Non-pigmented ciliary epithelial cell (primary cell): ENCODE measurements around the gene CEP43.

Experiments used
- DNase-seq: peaks from one replicate; pipeline ENCODE4 v3.0.0-alpha.2; 2010; ENCODE audit warnings: low read depth

Gene CEP43

GRCh38 chr6:166969390-166970002 lies 29.7 kb upstream of the CEP43 start:
- DNase-seq, result no peak

DNA sequence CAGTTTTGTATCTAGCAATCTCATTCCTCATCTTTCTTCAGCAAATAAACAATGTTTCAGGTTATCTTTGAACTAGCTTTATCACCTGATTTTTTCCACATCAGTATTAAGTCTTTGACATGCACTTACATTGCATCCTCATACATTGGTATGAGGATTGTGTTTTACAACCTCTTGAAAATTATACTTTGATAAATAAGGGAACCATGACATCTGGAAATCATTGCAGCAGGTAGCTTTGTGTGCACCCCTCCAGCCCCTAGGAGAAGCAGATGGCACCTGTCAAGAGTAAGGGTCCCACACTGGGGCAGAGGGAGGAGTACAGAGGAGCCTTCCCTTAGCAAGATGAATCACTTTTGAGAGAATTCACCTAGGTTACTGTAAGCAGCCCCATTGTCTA lies 29.1 kb upstream of the CEP43 start:
- no peak for DNase-seq

DNA sequence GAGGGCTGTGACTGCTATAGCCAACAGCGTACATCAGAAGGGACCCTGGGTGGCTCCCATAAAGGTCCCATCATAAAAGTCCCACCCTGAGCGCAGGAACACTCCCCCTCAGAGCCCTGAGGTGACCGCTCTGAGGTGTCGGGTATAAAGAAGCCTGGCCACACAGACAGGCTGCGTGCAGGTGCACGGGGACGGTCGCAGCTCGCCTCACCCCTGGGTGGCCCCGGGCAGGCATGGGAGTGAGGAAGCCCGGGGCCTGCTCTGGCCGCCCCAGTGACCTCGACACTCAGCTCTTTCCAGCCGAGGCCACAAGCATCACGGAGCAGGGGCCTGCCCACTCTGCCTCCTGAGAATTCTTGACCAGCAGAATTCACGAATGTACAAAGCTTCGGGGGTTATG lies 28.4 kb upstream of the CEP43 start:
- DNase-seq, result no peak

- DNase-seq, result no peak
Measured at GRCh38 chr6:166971271-166971670, 27.9 kb upstream of the CEP43 start.

DNA sequence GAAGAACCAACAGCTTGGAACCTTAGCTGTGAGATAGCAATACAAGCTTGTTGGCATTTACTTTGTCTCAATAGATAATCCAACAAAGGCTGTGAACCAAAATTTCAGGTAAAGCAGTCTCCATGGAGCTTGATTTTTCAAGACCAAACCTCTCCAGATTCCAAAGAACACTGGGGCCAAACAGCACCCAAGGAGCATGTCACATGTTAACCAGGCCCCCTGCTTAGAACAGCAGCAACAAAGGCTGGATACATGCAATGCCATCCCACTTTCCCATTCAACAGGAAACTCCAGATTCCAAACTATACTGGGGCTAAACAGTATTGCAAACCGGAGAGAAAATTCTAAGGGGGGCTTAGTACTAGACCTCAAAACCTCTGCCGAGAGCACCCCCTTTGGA lies 27.1 kb upstream of the CEP43 start:
- no peak for DNase-seq

GRCh38 chr6:166976636-166977035 lies 22.6 kb upstream of the CEP43 start:
- DNase-seq, result no peak

DNA sequence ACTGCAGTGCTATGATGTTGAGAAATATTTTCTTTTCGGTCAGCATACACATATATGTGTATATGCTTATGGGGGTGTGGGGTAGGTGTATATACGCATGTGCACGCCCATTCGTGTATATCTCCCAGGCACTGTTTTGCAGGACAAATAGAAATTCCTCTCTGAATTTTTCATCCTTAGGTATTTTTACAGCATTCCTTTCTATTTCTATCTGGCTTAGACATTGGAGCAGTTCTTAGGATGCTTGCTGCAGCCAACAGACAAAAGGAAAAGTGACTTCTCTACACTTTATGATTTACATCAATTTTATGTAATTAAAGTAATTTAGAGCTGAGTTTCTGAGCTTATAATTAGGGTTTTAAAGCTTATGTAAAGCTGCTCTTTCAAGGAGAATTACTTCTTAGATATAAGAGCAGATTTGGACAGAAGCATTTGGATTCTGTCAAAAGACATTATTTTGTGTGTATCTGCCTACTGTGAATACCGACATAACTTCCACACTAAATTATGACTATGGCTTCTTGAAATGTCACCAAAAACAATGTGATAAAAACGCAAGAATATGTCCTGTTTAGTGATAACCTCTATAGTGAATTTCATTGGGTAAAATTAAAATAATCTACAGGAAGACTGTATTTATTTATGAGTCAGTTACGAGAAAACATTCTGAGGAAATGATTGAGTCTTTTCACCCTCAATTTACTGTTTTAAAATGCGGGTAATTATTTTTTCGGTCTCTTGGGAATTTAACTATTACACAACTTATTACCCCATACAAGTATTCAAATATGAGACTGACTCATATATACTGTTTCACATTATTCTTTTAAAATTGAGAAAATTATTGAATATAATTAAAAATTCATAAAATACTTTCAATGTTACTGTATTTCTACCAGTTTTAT lies 21.3 kb upstream of the CEP43 start:
- no peak for DNase-seq

DNA sequence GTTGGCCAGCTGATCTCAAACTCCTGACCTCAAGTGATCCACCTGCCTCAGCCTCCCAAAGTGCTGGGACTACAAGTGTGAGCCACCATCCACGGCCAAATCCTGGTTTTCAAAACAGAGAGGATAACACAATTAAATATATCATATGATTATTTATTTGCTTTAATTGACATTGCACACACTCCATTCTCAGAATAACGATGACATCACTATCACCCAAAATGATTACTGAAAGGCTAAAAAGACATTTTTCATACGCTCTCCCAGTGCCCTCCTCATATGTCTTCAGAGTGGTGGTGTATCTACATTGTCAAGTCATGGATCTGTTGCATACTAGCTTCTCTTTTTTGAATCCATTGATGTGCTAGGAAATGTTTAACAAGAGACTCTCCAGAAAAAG lies 18.5 kb upstream of the CEP43 start:
- no peak for DNase-seq

- DNase-seq, result no peak
Measured at GRCh38 chr6:166987448-166987847, 11.7 kb upstream of the CEP43 start.

GRCh38 chr6:166987930-166988329 lies 11.3 kb upstream of the CEP43 start:
- no peak for DNase-seq

- DNase-seq, result no peak
Measured at GRCh38 chr6:166988674-166989201, 10.5 kb upstream of the CEP43 start.

DNA sequence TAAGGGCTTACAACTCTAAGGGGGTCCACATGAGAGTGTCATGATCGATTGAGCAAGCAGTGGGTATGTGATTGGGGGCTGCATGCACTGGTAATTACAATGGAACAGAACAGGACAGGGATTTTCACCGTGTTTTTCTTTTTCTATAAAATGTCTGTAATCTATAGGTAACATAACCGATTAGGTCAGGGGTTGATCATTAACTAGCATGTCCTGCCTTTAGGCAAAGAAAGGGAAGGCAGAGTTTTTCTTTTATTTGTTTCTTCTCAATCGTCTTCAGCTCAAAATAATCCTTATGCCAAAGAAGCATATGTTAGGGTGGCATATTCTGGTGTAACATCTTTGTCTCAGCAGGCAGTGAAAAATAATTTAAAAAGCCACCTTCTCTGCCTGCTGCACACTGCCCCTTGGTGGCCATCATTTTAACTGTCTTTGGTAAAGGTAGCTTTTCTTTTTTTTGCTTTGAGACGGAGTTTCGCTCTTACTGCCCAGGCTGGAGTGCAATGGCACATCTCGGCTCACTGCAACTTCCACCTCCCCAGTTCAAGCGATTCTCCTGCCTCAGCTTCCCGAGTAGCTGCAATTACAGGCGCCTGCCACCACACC lies 9.7 kb upstream of the CEP43 start:
- DNase-seq, result peak; percentile 9

DNA sequence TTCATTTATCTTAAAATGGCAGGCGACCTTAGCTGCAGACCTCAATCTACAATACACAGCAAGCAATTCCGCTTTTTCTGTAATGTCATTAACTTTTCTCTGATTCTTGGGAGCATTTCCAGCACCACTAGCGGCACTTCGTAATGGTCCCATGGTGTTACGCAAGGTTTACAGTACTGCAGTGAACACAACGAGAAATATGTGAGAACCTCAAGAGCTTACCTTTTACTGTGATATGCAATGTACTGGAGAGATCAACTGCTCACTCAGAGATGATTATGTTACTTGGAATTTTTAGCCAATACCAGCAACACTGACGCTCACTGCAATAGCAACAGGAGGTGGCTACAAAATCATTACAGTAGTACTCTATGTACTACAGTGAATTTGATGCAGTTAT lies 2.8 kb upstream of the CEP43 start:
- peak; percentile 50 for DNase-seq

GRCh38 chr6:166997348-166997747 lies 1.8 kb upstream of the CEP43 start:
- DNase-seq, result no peak

DNA sequence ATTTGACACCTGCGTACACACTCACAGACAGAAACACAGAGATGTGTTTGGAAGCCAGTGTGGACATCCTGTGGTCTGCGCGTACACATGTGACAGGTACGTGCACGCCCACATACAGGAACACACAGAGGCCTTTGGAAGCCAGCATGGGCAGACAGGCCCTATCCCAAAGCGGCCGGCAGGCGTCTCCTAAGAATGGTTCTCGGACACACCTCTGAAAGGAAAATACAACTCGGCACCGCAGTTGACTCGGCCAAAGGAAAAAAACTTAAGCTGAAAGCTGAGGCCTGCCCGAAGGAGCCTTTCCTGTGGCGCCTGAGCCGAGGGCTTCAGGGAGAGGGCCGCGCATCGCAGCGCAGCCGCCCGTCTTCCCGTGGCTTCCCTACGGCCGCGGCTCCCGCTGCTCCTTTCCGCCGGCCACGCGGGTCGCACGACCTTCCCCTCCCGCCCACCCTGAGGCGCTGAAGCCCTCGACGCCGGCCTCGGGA lies 1.4 kb upstream of the CEP43 start:
- peak; percentile 45 for DNase-seq

DNA sequence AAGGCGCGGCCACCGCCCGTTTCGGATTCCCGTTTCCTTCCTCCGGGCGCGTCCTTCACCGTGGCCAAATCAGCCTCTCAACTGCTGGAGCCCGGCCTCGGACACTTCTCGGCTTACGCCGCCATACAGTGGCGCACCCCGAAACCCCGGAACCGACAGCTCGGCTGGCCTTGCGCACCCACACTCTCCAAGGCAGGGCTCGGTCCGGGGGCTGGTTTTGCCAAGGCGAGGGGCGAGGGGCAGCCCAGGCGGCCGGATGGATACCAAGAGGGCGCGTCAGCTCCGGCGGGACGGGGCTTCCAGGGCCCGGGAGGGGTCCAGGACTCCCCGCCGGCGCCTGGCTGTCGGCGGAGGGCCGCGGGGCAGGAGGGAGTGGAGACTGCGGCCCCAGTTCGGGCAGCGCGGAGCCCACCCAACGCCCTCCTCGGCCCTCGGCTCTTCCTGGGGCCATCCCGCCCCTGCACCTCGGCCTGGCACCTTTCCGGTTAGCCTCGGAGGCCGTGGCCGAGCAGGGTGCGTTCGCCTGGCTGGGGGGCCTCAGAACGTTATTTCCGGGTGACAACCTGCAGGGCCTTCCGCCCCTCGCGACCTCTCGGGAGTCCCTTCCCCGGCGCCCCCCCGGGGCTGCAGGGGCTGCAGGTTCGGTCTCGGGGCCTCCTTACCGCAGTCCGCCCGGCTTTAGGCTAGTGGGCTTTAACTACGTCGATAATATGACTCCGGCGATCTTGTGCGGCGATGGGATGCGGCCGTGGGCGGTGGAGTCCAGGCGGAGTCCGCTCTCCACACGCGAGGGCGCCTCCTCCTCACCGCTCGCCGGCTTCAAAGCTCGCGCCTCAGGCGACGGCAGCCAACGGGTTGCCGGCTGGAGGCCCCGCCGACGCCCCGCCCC lies 697 bp upstream of the CEP43 start:
- DNase-seq, result no peak

DNA sequence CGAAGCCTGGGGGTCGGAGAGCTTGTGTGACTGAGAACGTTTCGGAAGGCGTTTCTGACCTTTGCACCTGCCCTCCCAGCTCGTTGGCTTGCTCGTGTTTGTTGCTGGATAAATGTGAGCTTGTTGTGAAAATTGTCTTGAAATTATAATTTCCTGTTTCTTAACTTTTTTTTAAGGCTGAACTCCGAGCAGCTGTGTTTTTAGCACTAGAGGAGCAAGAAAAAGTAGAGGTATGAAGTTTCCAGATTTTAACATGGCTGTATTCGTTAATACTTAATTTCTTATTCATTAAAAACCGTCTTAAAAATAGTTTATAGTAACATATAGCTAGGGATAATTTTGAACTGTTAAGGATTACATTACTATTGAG lies 672 bp downstream of the CEP43 start:
- DNase-seq, result no peak

DNA sequence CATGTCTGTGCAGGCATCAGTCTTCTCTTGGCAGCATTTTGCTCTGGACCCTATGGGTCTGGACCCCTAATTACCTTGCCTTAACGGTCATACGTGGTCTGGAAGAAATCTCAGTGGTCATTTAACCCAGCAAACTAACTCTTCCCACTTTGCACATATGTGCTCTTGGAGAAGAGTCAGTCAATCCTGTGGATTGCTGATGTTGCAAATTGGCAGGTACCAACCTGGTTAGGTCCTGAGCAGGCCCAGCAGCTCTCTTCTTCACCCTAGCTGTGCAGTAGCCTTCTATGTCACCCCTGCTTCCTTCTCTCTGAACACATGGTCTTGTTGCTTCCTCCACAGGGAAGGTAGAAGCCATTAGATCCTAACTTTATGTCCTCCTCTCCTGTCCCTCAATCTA lies 1.6 kb downstream of the CEP43 start:
- DNase-seq, result no peak

- no peak for DNase-seq
Measured at GRCh38 chr6:167005350-167006159, 6.4 kb downstream of the CEP43 start.

GRCh38 chr6:167007985-167008384 lies 8.8 kb downstream of the CEP43 start:
- no peak for DNase-seq

DNA sequence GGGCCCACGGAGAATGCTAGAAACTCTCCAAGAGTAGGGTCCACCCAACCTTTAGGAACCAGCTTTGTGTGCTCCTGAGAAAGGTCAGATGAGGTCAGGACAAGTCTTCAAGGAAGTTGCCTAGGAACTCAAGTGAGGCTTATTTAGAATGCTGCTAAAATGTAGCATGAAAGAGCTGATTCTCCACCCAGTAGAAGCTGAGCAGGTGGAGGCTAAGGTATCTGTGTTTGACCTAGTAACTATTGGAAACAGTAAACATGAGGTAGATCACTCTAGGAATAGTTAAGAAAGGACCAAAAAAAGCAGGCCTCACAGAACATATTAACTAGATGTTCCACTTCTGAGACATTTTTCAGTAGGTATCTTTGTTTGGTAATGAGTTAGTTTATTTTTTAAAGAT lies 13.9 kb downstream of the CEP43 start:
- no peak for DNase-seq
